ENCODE data around the gene CLMN. TPM values are rescaled to one million over a fixed set of nuclear protein-coding genes. Genes with fewer than 3 reads are reported as not detected.

Gene CLMN
- total RNA-seq, 3 donors from 2014 or later (not counting 1 experiment from before 2014, with no cell fraction given), result 0.80 to 2.0 (median 1.8) TPM

- no peak for ATAC-seq
- H3K4me3 ChIP-seq (ENCODE audit: low read length), result no peak overlapping the region
- no peaks in the 10 kb centered on the region for H3K4me1 ChIP-seq (ENCODE audit: control insufficient read depth, insufficient read depth, low read length)
- H3K27me3 Mint-ChIP-seq (ENCODE audit: low read depth in 2 of 2), result no peaks in the 10 kb centered on the region
- no peaks in the 10 kb centered on the region for H3K36me3 ChIP-seq (ENCODE audit: control insufficient read depth, insufficient read depth, low read length)
- peaks cover 3% of the 10 kb centered on the region for H3K9me3 ChIP-seq (ENCODE audit: control insufficient read depth, insufficient read depth, low read length)
- H3K9me3 Mint-ChIP-seq, result peaks cover 5% of the 10 kb centered on the region in 2 donors
- peaks cover 70 to 77% of the 10 kb centered on the region in 2 donors for H3K4me1 Mint-ChIP-seq
- peaks cover 11% of the 10 kb centered on the region for H3K36me3 Mint-ChIP-seq
- intact Hi-C loops (cut with micrococcal nuclease), result no loop called here
- no peaks in the 10 kb centered on the region for H3K27me3 ChIP-seq (ENCODE audit: control insufficient read depth, insufficient read depth, low read length)
- no peak overlapping the region for H3K27ac ChIP-seq (ENCODE audit: low read length)
- no peak for TF ChIP-seq CTCF (IDR thresholded peaks at IDR 0.05)
- DNase-seq, result no peak
- no peak overlapping the region for H3K4me3 Mint-ChIP-seq
- H3K27ac Mint-ChIP-seq, result no peak overlapping the region
- WGBS (ENCODE audit: insufficient coverage), result 80% methylated on average over 7 of the region's 7 CpGs
These were observed 172.1 kb downstream of the CLMN start for GRCh38 chr14:95147597-95147996.

- H3K4me1 ChIP-seq (ENCODE audit: control insufficient read depth, insufficient read depth, low read length), result no peaks in the 10 kb centered on the region
- WGBS (ENCODE audit: insufficient coverage), result 83% methylated on average over 10 of the region's 10 CpGs
- no peaks in the 10 kb centered on the region for H3K36me3 ChIP-seq (ENCODE audit: control insufficient read depth, insufficient read depth, low read length)
- peaks cover 11% of the 10 kb centered on the region for H3K36me3 Mint-ChIP-seq
- peaks cover 65 to 70% of the 10 kb centered on the region in 2 donors for H3K4me1 Mint-ChIP-seq
- no peak for TF ChIP-seq CTCF (IDR thresholded peaks at IDR 0.05)
- DNase-seq, result no peak
- peaks cover 5% of the 10 kb centered on the region in 2 donors for H3K9me3 Mint-ChIP-seq
- H3K4me3 Mint-ChIP-seq, result no peak overlapping the region
- H3K27ac Mint-ChIP-seq, result no peak overlapping the region
- intact Hi-C loops (cut with micrococcal nuclease), result no loop called here
- H3K27me3 Mint-ChIP-seq (ENCODE audit: low read depth in 2 of 2), result no peaks in the 10 kb centered on the region
- no peak overlapping the region for H3K4me3 ChIP-seq (ENCODE audit: low read length)
- H3K27ac ChIP-seq (ENCODE audit: low read length), result no peak overlapping the region
- no peaks in the 10 kb centered on the region for H3K27me3 ChIP-seq (ENCODE audit: control insufficient read depth, insufficient read depth, low read length)
- peaks cover 3% of the 10 kb centered on the region for H3K9me3 ChIP-seq (ENCODE audit: control insufficient read depth, insufficient read depth, low read length)
- ATAC-seq, result no peak
These were observed 173.5 kb downstream of the CLMN start for GRCh38 chr14:95146079-95146771.

GRCh38 chr14:95144849-95145248 is 174.9 kb downstream of the CLMN start:
- Mint-ChIP-seq H3K4me3 (peak overlapping the region; percentile 14), H3K36me3 (peaks cover 11% of the 10 kb centered on the region)
- 100% methylated on average over 1 of the region's 2 CpGs for WGBS (ENCODE audit: insufficient coverage)

More at GRCh38 chr14:95144849-95145248, 174.9 kb downstream of the CLMN start:
- Mint-ChIP-seq H3K4me1 (peaks cover 61 to 72% of the 10 kb centered on the region in 2 donors), H3K27ac (peak overlapping the region; percentile 7 to 47), H3K27me3 (ENCODE audit: low read depth in 2 of 2) (no peaks in the 10 kb centered on the region), H3K9me3 (peaks cover 5% of the 10 kb centered on the region in 2 donors)
- intact Hi-C loops (cut with micrococcal nuclease), result no loop called here
- no peak overlapping the region for H3K4me3 ChIP-seq (ENCODE audit: low read length)
- DNase-seq (no peak), ATAC-seq (no peak)
- H3K27me3 ChIP-seq (ENCODE audit: control insufficient read depth, insufficient read depth, low read length), result no peaks in the 10 kb centered on the region
- H3K27ac ChIP-seq (ENCODE audit: low read length), result no peak overlapping the region
- H3K4me1 ChIP-seq (ENCODE audit: control insufficient read depth, insufficient read depth, low read length), result no peaks in the 10 kb centered on the region
- H3K36me3 ChIP-seq (ENCODE audit: control insufficient read depth, insufficient read depth, low read length), result peaks cover 2% of the 10 kb centered on the region
- TF ChIP-seq CTCF (IDR thresholded peaks at IDR 0.05), result no peak
- H3K9me3 ChIP-seq (ENCODE audit: control insufficient read depth, insufficient read depth, low read length), result peaks cover 3% of the 10 kb centered on the region

All from natural killer cell (primary cell).